GM13977 (cell line): ENCODE results near the gene THSD7A.

ENCODE experiments used
- DNase-seq: peaks from one replicate; pipeline ENCODE4 v3.0.0; 2012; ENCODE audit warnings: low spot score
- in situ Hi-C: fragments of 300-500 bp; cut with MboI; formaldehyde crosslinking; loops from one replicate; pipeline ENCODE4 v1.12.0; 2022; ENCODE audit warnings: low sequenced_read_pairs, low pct_unique_long_range_greater_than_20kb, mixed read lengths, inconsistent platforms; ENCODE audit not compliant: unreplicated experiment
- TF ChIP-seq, protein P1 (sequence below): IDR thresholded peaks from 2 replicates; pipeline ENCODE4 v1.5.1; 2012; ENCODE audit warnings: mild to moderate bottlenecking, control low read depth; ENCODE audit not compliant: insufficient read depth; ENCODE audit errors: extremely low read depth, missing control alignments

The THSD7A gene

DNA sequence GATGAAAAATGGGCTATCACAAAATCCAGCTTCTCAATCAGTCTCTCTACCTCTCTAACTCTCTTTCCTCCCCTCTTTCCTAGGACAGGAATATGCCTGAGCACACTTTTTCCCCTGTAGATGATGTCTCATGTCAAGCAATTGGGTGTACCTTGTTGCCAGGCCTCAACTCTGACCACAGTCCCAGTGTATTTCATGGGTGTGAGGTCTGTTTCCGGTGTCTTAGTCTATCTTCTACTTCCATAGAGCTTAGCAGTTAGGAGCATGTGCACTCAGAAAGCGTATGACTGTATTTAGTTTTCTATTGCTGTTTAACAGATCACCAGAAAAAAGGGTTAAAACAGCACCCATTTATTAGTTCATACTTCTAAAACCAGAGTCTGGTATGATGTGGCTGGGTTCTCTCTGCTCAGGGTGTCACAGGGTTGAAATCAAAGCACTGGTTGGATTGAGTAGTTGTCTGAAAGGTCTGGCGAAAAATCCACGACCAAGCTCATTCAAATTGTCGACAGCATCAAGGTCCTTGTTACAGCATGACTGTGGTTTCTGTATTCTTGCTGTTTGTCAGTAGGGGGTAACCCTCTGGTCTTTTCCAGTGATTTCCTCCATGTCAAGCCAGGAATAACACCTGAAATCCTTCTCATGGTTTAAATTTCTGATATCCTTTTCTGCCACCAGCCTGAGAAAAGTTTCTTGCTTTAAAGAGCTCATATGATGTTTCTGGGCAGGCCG lies 130.0 kb downstream of the THSD7A start:
- in situ Hi-C loops, result no loop called here
- TF ChIP-seq, protein P1, sequence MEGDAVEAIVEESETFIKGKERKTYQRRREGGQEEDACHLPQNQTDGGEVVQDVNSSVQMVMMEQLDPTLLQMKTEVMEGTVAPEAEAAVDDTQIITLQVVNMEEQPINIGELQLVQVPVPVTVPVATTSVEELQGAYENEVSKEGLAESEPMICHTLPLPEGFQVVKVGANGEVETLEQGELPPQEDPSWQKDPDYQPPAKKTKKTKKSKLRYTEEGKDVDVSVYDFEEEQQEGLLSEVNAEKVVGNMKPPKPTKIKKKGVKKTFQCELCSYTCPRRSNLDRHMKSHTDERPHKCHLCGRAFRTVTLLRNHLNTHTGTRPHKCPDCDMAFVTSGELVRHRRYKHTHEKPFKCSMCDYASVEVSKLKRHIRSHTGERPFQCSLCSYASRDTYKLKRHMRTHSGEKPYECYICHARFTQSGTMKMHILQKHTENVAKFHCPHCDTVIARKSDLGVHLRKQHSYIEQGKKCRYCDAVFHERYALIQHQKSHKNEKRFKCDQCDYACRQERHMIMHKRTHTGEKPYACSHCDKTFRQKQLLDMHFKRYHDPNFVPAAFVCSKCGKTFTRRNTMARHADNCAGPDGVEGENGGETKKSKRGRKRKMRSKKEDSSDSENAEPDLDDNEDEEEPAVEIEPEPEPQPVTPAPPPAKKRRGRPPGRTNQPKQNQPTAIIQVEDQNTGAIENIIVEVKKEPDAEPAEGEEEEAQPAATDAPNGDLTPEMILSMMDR, result no peak
- DNase-seq, result no peak

DNA sequence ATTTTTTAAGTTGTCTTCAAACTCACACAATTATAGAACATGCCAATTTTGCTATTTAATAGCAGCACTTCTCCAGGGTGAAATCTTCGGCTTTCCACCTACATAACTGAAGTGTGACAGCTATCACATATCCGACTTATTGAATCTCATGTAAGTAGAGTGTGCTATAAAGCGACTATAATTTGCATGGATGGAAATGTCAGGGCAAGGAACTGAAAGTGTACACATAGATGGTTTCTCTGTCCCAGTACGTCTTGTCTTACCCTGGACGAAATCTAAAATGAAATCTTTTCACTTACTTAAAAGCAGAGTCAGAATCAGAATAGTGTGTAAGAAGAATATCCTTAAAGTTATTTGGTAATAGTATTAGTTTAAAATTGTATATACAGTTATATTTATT lies 132.3 kb downstream of the THSD7A start:
- TF ChIP-seq, protein P1, result no peak
- no peak for DNase-seq
- in situ Hi-C loops, result no loop called here

DNA sequence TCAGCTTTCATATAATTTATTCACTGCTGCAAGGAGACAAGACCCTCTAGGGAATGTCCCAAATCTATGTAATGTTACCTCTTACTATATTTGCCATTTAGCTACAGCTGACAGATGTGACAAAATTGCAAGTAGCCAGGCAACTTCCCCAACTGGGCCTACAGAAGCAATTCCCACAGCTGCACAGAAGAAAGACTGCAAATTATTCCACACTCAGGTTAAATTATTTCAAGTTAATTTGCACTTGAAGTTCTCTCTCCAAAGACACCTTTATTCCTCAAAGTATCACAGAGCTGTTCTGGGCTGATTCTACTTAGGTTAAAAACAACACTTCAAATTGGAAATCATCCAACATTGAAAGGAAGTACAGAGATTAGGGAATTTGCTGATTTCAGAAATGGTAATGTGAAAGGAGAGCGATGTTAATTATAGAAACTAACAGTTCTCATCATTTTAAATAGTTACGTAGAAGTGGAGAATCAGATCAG lies 133.6 kb downstream of the THSD7A start:
- no peak for DNase-seq
- TF ChIP-seq, protein P1, result no peak
- in situ Hi-C loops, result no loop called here

DNA sequence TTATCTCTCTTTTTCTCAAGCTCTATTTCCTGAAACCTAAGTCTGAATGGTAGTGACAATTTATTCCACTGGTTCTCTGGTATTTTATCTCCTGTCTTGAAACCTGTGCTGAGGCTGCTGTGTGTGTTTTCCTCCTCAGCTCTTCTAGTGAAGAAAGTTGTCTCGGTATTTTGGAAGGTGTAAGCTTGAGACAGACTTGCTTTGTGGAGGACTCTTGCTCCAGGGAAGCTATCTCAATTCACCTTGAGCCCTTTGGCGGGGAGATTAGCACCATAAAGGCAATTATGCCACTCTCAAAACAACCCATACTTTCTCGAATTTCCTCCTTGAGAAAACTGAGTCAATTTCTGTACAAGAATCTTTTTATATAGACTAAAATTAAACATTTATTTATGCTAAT lies 141.6 kb downstream of the THSD7A start:
- DNase-seq, result no peak
- TF ChIP-seq, protein P1, result no peak
- in situ Hi-C loops, result no loop called here

DNA sequence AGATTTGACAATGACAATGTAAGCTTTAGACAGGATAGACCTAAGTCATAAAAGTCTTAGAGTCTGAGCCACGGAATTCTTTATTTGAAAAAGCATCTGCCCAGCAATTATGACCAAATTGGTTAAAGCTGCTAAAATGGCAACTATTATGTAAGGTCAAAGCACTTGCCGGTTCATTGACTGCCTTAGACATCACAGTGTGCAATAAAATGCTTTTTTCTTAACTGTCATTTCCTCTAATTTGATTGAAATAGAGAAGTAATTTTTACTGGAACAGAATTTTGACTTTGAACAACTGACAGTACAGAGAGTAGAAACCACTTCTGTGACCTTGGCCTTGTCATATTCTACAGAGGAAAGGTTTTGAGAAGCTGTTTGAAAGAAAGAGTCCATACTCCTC lies 142.9 kb downstream of the THSD7A start:
- DNase-seq, result no peak
- in situ Hi-C loops, result no loop called here
- TF ChIP-seq, protein P1, result no peak

DNA sequence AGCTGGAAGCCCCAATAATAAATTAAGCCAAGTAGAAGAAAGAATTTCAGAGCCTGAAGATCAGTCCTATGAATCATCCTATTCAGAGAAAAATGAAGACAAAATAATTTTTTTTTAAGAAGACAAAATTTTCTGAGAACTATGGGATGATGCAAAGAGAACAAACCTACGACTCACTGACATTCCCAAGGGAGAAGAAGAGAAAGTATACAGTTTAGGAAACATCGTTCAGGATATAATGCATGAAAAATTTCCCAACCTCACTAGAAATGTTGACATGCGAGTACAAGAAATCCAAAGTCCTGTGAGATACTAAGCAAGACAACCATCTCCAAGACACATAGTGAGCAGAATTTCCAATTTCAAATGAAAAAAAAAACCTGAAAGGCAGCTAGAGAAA lies 150.5 kb downstream of the THSD7A start:
- in situ Hi-C loops, result no loop called here
- TF ChIP-seq, protein P1, result no peak
- DNase-seq, result no peak

DNA sequence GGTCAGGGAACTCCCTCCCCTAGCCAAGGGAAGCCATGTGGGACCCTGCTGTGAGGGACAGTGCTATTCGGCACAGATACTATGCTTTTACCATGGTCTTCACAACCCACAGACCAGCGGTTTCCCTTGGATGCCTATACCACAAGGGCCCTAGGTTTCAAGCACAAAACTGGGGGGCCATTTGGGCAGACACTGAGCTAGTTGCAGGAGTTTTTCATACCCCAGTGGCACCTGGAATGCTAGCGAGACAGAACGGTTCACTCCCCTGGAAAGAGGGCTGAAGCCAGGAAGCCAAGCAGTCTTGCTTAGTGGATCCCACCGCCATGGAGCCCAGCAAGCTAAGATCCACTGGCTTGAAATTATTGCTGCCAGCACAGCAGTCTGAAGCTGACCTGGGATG lies 156.8 kb downstream of the THSD7A start:
- TF ChIP-seq, protein P1, result no peak
- in situ Hi-C loops, result no loop called here
- no peak for DNase-seq
